GM12865 (cell line): ENCODE results near the gene UTS2R.

Source experiments
- DNase-seq: peaks from one replicate; pipeline ENCODE4 v3.0.0; 2010; ENCODE audit warnings: low read depth
- H3K4me3 ChIP-seq: 2 replicates; pipeline ENCODE4 v1.5.1; 2011; ENCODE audit warnings: mild to moderate bottlenecking, low read depth, low read length, control low read depth
- CTCF ChIP-seq: IDR thresholded peaks from 2 replicates; pipeline ENCODE4 v1.5.1; 2011; ENCODE audit warnings: low read length, control low read depth, low read depth, inconsistent platforms; ENCODE audit not compliant: insufficient read depth; ENCODE audit errors: missing control alignments

UTS2R gene

GRCh38 chr17:82384730-82385481 lies 13.3 kb downstream of the UTS2R start:
- DNase-seq: no peak
- H3K4me3 ChIP-seq: no peak overlapping the region
- no peak for TF ChIP-seq CTCF

- H3K4me3 ChIP-seq: no peak overlapping the region
- no peak for TF ChIP-seq CTCF
- DNase-seq: no peak
Measured at GRCh38 chr17:82385559-82386254, 14.1 kb downstream of the UTS2R start.

- TF ChIP-seq CTCF: no peak
- H3K4me3 ChIP-seq: no peak overlapping the region
- DNase-seq: no peak
Measured at GRCh38 chr17:82386255-82386831, 14.8 kb downstream of the UTS2R start.

- TF ChIP-seq CTCF: no peak
- H3K4me3 ChIP-seq: no peak overlapping the region
- DNase-seq: no peak
Measured at GRCh38 chr17:82386881-82387704, 15.5 kb downstream of the UTS2R start.

GRCh38 chr17:82387705-82388106 lies 16.1 kb downstream of the UTS2R start:
- no peak overlapping the region for H3K4me3 ChIP-seq
- no peak for TF ChIP-seq CTCF
- no peak for DNase-seq

- DNase-seq: no peak
- no peak for TF ChIP-seq CTCF
- no peak overlapping the region for H3K4me3 ChIP-seq
Measured at GRCh38 chr17:82388223-82388921, 16.8 kb downstream of the UTS2R start.
